Embryonic facial prominence (tissue), 1 donor: Measurements from ENCODE around the gene CLIC2.

Experiments used
- DNase-seq: peaks from one replicate; pipeline ENCODE4 v3.0.0-alpha.2; 2016; ENCODE audit errors: extremely low spot score

CLIC2 gene

GRCh38 chrX:155262970-155263754 lies 71.3 kb downstream of the CLIC2 start:
- DNase-seq: no peak

- no peak for DNase-seq
Measured at GRCh38 chrX:155259752-155260151, 74.7 kb downstream of the CLIC2 start.

GRCh38 chrX:155251391-155251790 lies 83.0 kb downstream of the CLIC2 start:
- no peak for DNase-seq

GRCh38 chrX:155247497-155247896 lies 86.9 kb downstream of the CLIC2 start:
- no peak for DNase-seq

- no peak for DNase-seq
Measured at GRCh38 chrX:155246748-155247147, 87.7 kb downstream of the CLIC2 start.

- DNase-seq: no peak
Measured at GRCh38 chrX:155242300-155242699, 92.1 kb downstream of the CLIC2 start.

GRCh38 chrX:155237719-155238118 lies 96.7 kb downstream of the CLIC2 start:
- no peak for DNase-seq

- DNase-seq: no peak
Measured at GRCh38 chrX:155235891-155236290, 98.5 kb downstream of the CLIC2 start.

- no peak for DNase-seq
Measured at GRCh38 chrX:155231163-155231562, 103.3 kb downstream of the CLIC2 start.
